Hepatocyte (in vitro differentiated cells): ENCODE data around the gene OTOP3. TPM values are rescaled to one million over a fixed set of nuclear protein-coding genes. Genes with fewer than 3 reads are reported as not detected.

ENCODE experiments used
- DNase-seq: peaks from one replicate; pipeline ENCODE4 v3.0.0-alpha.2; 2016; ENCODE audit warnings: low spot score
- H2AFZ ChIP-seq: fragments of 200-600 bp; sonication (generic); 2 replicates; pipeline ENCODE4 v1.6.0; 2016; ENCODE audit warnings: antibody characterized with exemption, mild to moderate bottlenecking
- H3K27ac ChIP-seq: fragments of 200-600 bp; sonication (generic); 2 replicates; pipeline ENCODE4 v1.5.1; 2016; ENCODE audit warnings: mild to moderate bottlenecking
- H3K27me3 ChIP-seq: fragments of 200-600 bp; sonication (generic); 2 replicates; pipeline ENCODE4 v1.6.1; 2016
- H3K36me3 ChIP-seq: fragments of 200-600 bp; sonication (generic); replicated peaks from 2 replicates; pipeline ENCODE4 v1.5.1; 2016; ENCODE audit warnings: low read depth; ENCODE audit not compliant: insufficient read depth
- H3K4me1 ChIP-seq: fragments of 200-600 bp; sonication (generic); 2 replicates; pipeline ENCODE4 v1.5.1; 2016; ENCODE audit warnings: mild to moderate bottlenecking, moderate library complexity; ENCODE audit not compliant: insufficient read depth
- H3K4me2 ChIP-seq: fragments of 200-600 bp; sonication (generic); 2 replicates; pipeline ENCODE4 v1.6.0; 2016
- H3K4me3 ChIP-seq: fragments of 200-600 bp; sonication (generic); 2 replicates; pipeline ENCODE4 v1.5.1; 2016; ENCODE audit warnings: mild to moderate bottlenecking
- H3K79me2 ChIP-seq: fragments of 200-600 bp; sonication (generic); 2 replicates; pipeline ENCODE4 v1.6.0; 2017; ENCODE audit warnings: mild to moderate bottlenecking
- H3K9me2 ChIP-seq: fragments of 200-600 bp; sonication (generic); replicated peaks from 2 replicates; pipeline ENCODE4 v1.6.0; 2017; ENCODE audit warnings: mild to moderate bottlenecking; ENCODE audit not compliant: insufficient read depth
- H3K9me3 ChIP-seq: fragments of 200-600 bp; sonication (generic); 2 replicates; pipeline ENCODE4 v1.5.1; 2016; ENCODE audit warnings: low read depth, mild to moderate bottlenecking
- H4K20me1 ChIP-seq: fragments of 200-600 bp; sonication (generic); 2 replicates; pipeline ENCODE4 v1.6.0; 2016; ENCODE audit warnings: mild to moderate bottlenecking; ENCODE audit not compliant: insufficient read depth, poor library complexity, severe bottlenecking
- CTCF ChIP-seq: fragments of 200-600 bp; sonication (generic); IDR thresholded peaks from 2 replicates; pipeline ENCODE4 v1.5.1; 2016; ENCODE audit warnings: antibody characterized with exemption, mild to moderate bottlenecking; ENCODE audit not compliant: poor library complexity
- EZH2 ChIP-seq: fragments of 200-600 bp; sonication (generic); IDR thresholded peaks from 2 replicates; pipeline ENCODE4 v1.6.1; 2016; ENCODE audit warnings: antibody characterized with exemption, mild to moderate bottlenecking, borderline replicate concordance
- EZH2phosphoT487 ChIP-seq: fragments of 200-600 bp; sonication (generic); IDR thresholded peaks from one replicate; pipeline ENCODE4 v1.6.1; 2018; ENCODE audit warnings: antibody characterized with exemption, mild to moderate bottlenecking, low read depth, moderate library complexity; ENCODE audit not compliant: unreplicated experiment, severe bottlenecking
- WGBS: methylation state at CpG from one replicate; pipeline ENCODE4 v1.1.6; 2016; ENCODE audit warnings: low lambda C conversion rate; ENCODE audit errors: missing lambda C conversion rate; 5-methylcytosine and 5-hydroxymethylcytosine counted together
- polyA plus RNA-seq: library from polyadenylated mRNA; unstranded; fragments of >200 nt; fragmentation: Nextera tagmentation; extraction: Ambion mirVana; gene quantifications from 2 replicates; pipeline ENCODE4 v1.2.1, GENCODE V29; 2016
- total RNA-seq: library from RNA; depleted of rRNA; stranded (reverse); fragments of >200 nt; gene quantifications from 2 replicates; pipeline ENCODE4 v1.2.3, GENCODE V29; 2014

Gene OTOP3
- total and polyA plus RNA-seq, 2 experiments from 2014 or later: 0.43 TPM; not detected in 1

GRCh38 chr17:74972973-74973328, 37.3 kb downstream of the OTOP3 start:
- Histone ChIP-seq H3K9me3 (no peaks in the 10 kb centered on the region), H3K79me2 (peaks cover 21% of the 10 kb centered on the region), H3K4me3 (peak overlapping the region; percentile 79), H3K36me3 (no peaks in the 10 kb centered on the region), H3K4me2 (peak overlapping the region; percentile 99), H3K27me3 (peaks cover 11% of the 10 kb centered on the region), H2AFZ (peak overlapping the region; percentile 66), H3K4me1 (peaks cover 25% of the 10 kb centered on the region), H3K9me2 (no peaks in the 10 kb centered on the region), H4K20me1 (no peaks in the 10 kb centered on the region), H3K27ac (no peak overlapping the region)
- no peak for TF ChIP-seq CTCF
- TF ChIP-seq EZH2: peak; percentile 39
- TF ChIP-seq EZH2phosphoT487: no peak
- no peak for DNase-seq
- 24% methylated on average over 16 of the region's 17 CpGs for WGBS

GRCh38 chr17:74975943-74976342, 40.2 kb downstream of the OTOP3 start:
- H3K36me3 ChIP-seq: no peaks in the 10 kb centered on the region
- H3K79me2 ChIP-seq: peaks cover 5% of the 10 kb centered on the region
- H3K27me3 ChIP-seq: peaks cover 11% of the 10 kb centered on the region
- no peak for TF ChIP-seq EZH2
- TF ChIP-seq EZH2phosphoT487: no peak
- TF ChIP-seq CTCF: no peak
- H3K4me2 ChIP-seq: no peak overlapping the region
- H4K20me1 ChIP-seq: no peaks in the 10 kb centered on the region
- no peaks in the 10 kb centered on the region for H3K9me2 ChIP-seq
- 86% methylated on average over 4 of the region's 4 CpGs for WGBS
- no peak for DNase-seq
- H2AFZ ChIP-seq: no peak overlapping the region
- no peaks in the 10 kb centered on the region for H3K9me3 ChIP-seq
- no peak overlapping the region for H3K27ac ChIP-seq
- H3K4me3 ChIP-seq: no peak overlapping the region
- peaks cover 14% of the 10 kb centered on the region for H3K4me1 ChIP-seq

GRCh38 chr17:74977802-74978201, 42.1 kb downstream of the OTOP3 start:
- peaks cover 11% of the 10 kb centered on the region for H3K27me3 ChIP-seq
- WGBS: 88% methylated on average over 3 of the region's 3 CpGs
- DNase-seq: no peak
- H3K36me3 ChIP-seq: no peaks in the 10 kb centered on the region
- no peaks in the 10 kb centered on the region for H3K79me2 ChIP-seq
- peaks cover 10% of the 10 kb centered on the region for H3K4me1 ChIP-seq
- no peak overlapping the region for H3K4me3 ChIP-seq
- no peaks in the 10 kb centered on the region for H3K9me3 ChIP-seq
- H3K27ac ChIP-seq: no peak overlapping the region
- H2AFZ ChIP-seq: no peak overlapping the region
- TF ChIP-seq EZH2phosphoT487: no peak
- no peak for TF ChIP-seq CTCF
- no peak for TF ChIP-seq EZH2
- no peaks in the 10 kb centered on the region for H4K20me1 ChIP-seq
- no peaks in the 10 kb centered on the region for H3K9me2 ChIP-seq
- no peak overlapping the region for H3K4me2 ChIP-seq

- H3K4me3 ChIP-seq: no peak overlapping the region
- no peak overlapping the region for H3K4me2 ChIP-seq
- no peaks in the 10 kb centered on the region for H4K20me1 ChIP-seq
- H2AFZ ChIP-seq: no peak overlapping the region
- peaks cover 7% of the 10 kb centered on the region for H3K27me3 ChIP-seq
- DNase-seq: no peak
- H3K79me2 ChIP-seq: no peaks in the 10 kb centered on the region
- H3K9me3 ChIP-seq: no peaks in the 10 kb centered on the region
- no peak overlapping the region for H3K27ac ChIP-seq
- 82% methylated on average over 3 of the region's 3 CpGs for WGBS
- H3K4me1 ChIP-seq: peaks cover 6% of the 10 kb centered on the region
- no peaks in the 10 kb centered on the region for H3K36me3 ChIP-seq
- H3K9me2 ChIP-seq: no peaks in the 10 kb centered on the region
- TF ChIP-seq EZH2 (no peak), EZH2phosphoT487 (no peak), CTCF (no peak)
These were observed 42.5 kb downstream of the OTOP3 start for GRCh38 chr17:74978240-74978639.
